HG02943 (cell line): ENCODE measurements around the gene PIWIL4.
"Not testable (repeated sequence)": the region's sequence is repeated elsewhere in the genome, so short reads cannot be mapped to it uniquely, and the experiment has no call there.

Source experiments
- ATAC-seq: cut with Tn5 transposase; IDR thresholded peaks from one replicate; pipeline ENCODE4 v1.9.1; 2021; ENCODE audit warnings: mild to moderate bottlenecking, low read depth, moderate library complexity; ENCODE audit not compliant: unreplicated experiment

The PIWIL4 gene

DNA sequence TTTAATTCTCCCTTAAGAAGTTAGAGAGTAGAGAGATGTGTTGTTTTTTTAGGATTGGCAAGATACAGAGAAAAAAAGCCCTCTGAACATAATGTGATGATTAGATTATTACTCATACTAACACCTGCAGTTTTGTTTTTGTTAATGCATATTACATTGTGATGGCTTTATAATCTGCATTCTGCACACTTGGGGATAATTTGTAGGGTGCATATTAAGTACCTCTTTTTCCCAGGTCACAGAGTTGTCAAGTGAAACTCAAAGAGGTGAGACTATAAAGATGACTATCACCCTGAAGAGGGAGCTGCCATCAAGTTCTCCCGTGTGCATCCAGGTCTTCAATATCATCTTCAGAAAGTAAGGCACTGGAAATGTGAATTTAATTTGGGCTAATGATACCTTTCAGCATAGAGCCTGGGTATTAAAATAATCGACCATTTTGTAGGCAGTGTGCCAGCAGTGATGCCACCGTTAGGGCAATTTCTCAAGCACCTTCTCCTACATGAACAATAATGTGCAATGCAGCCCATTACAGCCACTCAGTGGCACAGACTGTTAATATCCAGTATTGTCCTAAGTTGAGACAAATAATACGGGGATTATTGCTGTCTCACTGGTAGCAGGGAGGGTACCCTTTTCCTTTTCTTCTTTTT lies 16.2 kb downstream of the PIWIL4 start:
- ATAC-seq: no peak

DNA sequence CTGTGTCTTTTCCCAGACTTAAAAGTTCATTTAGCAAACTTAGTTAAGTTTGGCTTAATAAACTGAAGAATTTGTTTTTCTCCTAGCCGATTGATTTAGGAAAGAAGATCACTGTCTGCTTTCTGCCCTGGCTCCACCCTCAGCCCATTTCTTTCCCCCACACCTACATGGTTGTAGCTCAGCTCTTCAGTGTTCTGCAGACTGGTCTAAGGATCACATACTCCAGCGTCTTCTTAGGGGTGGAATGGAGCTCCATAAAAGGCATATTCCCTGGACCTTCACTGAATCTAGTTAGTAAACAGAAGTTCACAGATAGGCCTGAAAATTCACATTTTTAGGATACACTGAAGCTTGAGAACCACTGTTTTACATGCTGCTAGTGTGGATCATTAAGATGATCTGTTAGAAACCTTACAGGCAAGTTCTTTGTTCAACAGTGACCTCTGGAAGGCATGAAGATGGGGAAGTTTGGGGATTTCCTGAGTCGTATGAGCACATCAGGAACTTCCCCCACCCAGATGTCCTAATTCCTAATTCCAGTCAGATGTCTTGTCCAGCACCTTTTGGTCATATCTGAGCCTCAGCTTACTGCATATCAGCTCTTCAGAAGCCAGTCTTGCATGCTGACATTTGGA lies 16.8 kb downstream of the PIWIL4 start:
- no peak for ATAC-seq

DNA sequence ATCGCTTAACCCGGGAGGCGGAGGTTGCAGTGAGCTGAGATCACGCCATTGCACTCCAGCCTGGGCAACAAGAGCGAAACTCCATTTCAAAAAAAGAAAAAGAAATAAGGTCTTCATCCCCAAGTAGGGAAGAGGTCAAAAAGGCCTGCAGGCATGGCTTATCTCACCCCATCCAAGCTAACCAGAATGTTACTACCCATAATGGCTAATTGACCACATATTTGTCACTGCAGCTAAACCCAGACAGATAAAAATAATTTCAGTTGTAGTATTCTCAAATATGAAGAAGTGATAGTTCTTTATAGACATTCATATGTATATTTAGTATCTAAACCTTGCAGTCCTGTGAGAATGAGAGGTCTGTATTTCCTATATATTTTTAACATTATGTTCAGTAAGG lies 17.8 kb downstream of the PIWIL4 start:
- no peak for ATAC-seq

DNA sequence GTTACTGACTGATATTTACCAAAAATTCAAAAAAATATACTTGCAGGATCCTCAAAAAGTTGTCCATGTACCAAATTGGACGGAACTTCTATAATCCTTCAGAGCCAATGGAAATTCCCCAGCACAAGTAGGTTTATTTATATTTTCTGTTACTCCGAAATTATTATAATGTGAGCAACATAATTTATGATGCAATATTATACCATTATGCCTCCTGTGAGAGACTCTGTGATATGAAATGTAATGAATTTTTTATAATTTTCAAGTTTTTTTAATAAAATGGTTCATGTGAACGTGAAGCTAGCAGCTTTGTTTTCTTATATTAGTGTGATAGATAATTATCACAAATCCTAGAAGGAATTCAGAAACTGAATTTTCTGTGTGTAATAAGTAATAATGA lies 18.2 kb downstream of the PIWIL4 start:
- ATAC-seq: no peak

DNA sequence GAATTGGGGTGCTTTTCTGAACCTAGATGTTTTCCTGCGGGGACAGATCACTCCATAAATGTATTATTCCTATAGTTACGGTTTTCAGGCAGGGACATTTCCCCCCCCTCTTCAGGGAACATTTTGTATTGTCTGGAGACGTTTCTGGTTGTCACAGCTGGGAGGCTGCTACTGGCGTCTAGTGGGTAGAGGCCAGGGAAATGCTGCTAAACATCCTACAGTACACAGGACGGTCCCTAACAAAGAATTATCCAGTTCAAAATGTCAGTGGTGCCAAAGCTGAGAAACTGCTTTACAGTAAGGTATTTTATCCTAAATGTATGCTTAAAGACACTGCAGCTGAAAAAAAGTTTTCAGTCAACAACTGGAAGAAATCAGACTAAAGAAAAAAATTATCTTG lies 19.4 kb downstream of the PIWIL4 start:
- ATAC-seq: no peak

DNA sequence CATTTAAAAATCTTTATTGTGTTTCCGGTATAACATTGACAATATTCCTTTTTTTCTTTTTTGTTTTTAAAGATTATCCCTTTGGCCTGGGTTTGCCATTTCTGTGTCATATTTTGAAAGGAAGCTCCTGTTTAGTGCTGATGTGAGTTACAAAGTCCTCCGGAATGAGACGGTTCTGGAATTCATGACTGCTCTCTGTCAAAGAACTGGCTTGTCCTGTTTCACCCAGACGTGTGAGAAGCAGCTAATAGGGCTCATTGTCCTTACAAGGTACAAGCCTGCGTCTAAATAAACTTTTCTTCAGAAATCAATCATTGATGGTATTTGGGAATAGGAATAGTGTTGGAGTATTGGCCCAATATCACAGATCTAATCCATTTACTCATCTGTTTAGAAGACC lies 19.8 kb downstream of the PIWIL4 start:
- ATAC-seq: no peak

DNA sequence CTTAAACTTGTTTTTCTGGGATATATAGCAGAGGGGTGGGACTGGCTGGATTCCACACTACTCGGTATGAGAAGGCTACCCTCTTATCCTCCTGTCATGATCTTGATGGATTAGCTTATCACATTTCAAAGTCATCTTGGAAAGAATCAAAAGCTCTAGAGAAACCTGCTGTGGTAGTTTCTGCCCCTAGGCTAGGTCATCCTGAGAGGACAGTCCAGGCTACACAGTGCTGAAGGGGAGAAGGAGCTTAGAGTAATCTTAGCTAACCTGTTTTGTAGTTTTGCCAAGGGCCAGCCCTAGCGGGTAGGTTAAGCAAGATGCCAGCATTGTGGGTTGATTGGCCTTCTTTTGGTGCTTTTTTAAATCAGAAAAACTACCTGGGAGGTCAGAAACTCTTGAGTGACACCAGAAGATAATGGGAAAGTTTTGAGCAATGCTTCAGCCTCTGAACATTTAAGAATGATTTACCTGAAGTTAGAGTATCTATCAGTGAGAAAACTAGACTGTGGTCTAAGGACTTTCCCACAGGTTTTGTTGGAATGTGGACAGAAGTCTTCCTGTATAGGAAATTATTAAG lies 21.3 kb downstream of the PIWIL4 start:
- ATAC-seq: no peak

DNA sequence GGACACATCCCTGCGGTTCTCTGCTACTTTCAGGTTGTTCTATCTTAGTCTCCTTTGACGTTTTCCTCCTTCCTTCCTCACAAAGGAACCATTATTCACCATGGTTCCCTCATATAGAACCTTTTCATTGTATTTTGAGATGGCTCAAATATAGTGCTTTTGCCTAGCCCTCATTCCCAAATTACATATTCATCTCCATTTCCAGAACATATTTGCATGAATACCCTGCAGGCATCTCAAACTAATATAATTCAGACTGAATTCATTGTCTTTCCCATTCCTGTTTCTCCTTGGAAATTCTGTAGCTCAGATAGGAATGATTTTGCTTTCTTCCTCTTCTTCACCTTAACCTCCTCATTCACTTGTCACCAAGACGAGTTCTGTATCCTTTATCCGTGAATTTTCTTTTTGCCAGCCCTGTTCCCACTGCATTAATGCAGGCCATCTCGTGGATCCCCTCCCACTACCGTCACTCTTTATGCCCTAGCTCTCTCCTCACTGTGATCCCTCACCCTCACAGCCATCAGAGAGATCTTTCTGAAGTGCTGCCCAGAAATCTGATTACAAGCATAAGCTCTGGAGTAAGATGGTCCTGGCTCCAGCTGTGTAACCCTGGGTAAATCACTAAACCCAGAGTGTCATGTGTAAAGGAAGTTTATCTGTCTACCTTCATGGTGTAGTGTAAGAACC lies 23.3 kb downstream of the PIWIL4 start:
- ATAC-seq: no peak

DNA sequence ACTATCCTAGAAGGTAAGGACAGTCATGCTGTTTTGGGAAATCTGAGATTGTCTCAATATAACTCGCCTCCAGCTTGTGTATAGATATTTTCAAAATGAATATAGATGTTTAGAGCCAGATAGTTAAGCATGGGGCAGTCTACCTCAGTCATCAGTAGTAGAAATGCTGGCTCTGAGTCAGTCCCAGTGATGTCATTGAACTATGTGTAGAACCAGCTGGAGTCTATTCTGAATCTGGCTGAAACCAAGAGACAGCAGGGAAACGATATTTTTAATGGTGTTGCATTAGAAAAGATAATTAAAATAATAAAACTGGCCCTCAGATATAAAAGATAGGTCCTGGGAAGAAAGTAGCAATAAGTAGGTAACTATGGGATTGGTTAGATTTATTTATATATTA lies 25.9 kb downstream of the PIWIL4 start:
- ATAC-seq: peak; percentile 70

DNA sequence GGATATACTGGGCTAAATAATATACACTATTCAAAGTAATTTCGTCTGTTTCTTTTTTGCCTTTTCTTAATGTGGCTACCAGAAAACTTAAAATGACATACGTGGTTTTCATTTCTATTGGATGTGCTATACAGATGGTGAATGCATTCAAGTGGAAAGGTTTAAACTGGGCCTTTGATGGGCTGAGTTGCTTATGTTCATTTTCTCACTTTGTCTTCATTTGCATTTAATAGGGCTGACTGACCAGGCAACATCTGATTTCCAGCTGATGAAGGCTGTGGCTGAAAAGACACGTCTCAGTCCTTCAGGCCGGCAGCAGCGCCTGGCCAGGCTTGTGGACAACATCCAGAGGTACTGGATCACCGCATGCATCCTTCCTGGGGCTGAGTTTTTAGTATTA lies 27.9 kb downstream of the PIWIL4 start:
- peak; percentile 49 for ATAC-seq

DNA sequence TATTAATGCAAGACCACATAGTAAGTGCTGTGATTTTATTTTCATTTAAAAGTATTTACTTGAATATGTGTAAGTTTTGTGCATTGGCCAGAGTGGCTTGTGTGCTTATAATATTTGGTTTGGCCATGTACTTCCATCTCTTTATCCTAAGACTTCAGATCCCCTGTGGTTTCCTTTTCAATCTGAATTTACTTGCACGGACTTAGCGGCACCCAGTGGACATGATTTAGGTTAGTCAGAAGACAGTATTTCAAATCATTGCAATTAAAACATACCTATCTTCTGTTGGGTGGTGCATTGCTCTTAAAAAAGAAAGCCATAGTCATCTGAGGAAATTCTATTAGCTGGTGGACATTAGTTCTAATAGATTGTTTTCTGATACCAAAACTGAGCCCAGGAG lies 30.7 kb downstream of the PIWIL4 start:
- ATAC-seq: no peak

DNA sequence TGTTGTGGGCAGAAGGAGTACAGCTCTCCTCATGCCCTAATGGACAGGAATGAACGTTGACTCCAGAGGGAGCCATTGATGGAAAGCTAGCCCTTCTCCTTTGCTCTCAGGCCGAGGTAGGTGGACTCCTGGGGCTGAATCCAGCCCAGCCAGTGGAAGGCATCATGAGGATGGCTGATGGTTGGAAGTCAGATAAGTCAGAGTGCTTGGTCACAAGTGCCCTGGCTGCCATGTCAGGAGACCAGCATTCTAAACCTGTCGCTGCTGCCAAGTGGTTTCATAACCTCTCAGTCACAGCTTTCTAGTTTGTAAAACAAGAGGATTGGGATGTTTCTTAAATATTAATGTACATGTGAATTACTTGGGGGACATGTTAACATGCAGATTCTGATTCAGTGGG lies 32.3 kb downstream of the PIWIL4 start:
- no peak for ATAC-seq

DNA sequence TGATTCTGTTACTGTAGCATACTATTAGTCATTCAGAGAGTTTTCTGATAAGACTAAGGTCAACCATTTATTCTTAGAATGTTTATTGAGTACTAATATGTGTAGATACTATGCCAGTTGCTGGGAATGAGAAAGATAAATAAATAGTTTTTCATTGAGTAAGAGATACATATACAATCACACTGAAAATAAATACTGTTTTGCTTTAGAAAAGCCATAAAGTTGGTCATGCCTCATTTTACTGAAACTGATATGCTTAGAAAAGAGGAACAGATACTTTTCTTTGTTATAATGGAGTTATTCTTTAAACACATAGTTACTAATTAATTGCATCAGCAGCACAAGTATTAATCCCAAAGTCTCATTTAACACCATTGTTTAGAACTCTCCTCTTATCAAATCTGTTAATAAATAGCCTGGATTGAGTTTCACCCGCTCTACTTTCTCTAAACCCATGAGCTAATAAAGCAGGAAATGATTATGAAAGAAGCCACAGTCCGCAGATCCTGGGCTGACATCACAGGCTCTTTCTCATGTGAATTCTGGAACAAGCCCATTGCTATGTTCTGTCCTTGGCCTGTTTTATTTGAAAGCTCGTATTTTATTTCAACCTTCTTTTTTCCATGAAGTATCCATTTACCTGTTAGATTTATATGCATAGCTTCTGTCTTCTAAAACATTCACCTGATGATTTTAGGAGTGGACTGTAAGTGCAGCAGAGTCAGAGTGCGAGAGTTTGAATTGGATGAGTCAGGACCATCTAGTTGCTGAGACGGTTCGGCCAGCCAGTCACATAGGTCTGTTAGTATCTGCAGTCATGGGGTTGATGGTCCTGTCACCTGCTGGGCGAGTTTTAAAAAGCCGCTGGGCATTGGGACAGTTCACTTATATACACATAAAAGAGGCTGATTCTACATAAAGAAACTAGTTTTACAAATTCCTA lies 35.5 kb downstream of the PIWIL4 start:
- peak; percentile 93 for ATAC-seq

DNA sequence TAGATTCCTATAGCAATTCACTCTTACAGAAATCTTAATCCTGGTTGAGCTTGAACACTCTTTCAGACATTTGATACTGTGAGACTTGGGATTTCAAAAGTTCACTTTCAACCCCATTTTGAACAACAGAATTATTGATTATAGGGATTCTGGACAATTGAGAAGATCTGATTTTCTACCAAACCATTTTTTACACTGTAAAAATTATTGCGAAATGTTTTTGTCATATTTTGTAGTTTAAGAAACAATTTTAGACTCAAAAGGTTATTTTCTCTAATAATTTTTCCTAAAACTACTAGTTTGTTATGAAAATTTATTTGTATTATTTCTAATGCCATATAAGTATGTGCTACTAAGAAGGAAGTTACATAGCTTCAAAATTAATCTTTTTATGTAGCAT lies 36.4 kb downstream of the PIWIL4 start:
- no peak for ATAC-seq

DNA sequence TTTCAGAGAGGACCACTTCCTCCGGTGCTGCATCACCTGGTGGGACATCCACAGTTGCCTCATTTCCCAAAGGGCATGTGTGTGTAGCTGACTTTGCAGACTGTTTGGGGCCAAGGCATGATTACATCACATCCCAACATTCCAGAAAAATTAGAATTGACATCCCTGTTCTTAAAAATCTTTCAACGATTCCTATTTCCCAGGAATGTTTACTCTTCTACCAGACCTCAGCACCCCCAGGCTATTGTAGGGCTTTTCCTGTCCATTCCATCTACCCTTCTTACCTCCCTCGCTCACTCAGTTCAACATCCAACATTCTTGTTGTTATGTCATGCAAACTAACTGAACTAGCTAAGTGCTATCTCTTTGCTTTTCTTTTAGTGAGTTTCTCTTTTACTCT lies 37.3 kb downstream of the PIWIL4 start:
- no peak for ATAC-seq

DNA sequence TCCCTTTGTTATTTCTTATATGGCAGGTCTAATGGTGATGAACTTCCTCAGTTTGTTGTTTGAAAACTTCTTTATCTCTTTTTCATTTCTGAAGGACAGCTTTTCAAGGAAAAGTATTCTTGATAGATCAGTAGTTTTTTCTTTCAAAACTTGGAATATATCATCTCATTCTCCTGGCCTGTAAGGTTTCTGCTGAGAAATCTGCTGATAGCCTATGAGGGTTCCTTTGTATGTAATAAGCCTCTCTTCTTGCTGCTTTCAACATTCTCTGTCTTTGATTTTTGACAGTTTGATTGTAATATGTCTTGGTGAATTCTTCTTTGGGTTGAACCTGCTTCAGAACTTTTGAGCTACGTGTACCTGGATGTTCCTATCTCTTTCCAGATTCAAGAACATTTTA lies 46.0 kb downstream of the PIWIL4 start:
- no peak for ATAC-seq

DNA sequence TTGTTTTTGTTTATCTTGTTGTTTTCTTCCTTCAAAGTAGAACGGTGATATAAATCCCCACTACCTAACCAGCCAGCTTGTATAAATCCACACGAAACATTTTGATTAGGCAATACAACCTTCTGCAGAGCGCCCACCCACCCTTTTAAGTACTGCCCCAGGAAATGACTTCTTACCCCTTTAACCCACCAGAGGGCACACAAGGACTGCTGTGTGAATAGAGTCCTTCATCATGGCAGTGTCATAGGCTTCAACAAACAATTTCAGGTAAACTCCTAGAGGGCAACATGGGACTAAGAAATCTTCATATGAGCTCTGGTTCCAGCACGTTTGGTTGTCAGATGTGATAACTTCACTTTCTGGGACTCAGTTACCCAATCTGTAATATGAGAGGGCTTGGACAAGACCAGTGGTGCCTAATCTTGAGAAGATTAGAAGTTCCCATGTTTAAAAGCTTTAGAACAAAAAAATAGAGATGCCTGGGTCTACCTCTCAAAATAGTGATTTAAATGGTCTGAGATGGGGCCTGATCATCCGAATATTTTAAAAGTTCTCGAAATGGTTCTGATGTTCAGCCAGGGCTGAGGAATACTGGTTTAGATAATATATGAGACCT lies 56.1 kb downstream of the PIWIL4 start:
- peak; percentile 79 for ATAC-seq

DNA sequence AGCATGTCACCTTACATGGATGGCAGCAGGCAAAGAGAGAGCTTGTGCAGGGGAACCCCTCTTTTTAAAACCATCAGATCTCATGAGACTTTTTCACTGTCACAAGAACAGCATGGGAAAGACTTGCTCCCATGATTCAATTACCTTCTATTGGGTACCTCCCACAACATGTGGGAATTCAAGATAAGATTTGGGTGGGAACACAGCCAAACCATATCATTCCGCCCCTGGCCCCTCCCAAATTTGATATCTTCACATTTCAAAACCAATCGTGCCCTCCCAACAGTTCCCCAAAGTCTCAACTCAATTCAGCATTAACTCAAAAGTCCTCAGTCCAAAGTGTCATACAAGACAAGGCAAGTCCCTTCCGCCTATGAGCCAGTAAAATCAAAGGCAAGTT lies 58.3 kb downstream of the PIWIL4 start:
- ATAC-seq: not testable (repeated sequence)

DNA sequence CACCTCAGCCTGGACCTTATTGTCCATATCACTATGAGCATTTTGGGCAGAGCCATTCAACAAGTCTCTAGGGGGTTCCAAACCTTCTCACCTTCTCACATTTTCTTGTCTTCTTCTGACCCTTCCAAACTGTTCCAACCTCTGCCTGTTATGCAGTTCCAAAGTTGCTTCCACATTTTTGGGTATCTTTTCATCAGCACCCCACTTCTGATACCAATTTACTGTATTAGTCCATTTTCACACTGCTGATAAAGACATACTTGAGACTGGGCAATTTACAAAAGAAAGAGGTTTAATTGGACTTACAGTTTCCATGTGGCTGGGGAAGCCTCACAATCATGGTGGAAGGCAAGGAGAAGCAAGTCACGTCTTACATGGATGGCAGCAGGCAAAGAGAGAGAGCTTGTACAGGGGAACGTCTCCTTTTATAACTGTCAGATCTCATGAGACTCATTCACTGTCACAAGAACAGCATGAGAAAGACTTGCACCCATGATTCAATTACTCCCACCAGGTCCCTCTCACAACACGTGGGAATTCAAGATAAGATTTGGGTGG lies 59.9 kb downstream of the PIWIL4 start:
- ATAC-seq: not testable (repeated sequence)

DNA sequence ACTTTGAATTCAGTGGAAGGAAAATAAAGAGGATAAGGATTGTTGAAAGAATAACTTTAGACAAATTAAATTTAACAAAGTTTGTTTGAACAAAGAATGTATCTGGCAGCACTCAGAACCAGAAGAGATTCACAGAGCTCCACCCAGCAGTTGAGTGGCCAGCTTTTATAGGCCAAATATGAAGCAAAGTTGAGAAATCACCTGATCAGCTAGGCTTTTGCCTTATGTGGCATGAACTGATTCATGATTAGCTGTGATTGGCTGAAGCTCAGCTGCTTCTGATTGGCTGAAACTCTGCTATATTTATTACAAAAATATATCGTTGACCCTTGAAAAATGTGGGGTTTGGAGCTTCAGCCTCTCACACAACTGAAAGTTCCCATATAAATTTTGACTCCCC lies 62.6 kb downstream of the PIWIL4 start:
- ATAC-seq: no peak
